H7 (cell line): ENCODE data around the gene NIPAL3. TPM values are rescaled to one million over a fixed set of nuclear protein-coding genes. Genes with fewer than 3 reads are reported as not detected.

Experiments
- DNase-seq: peaks from one replicate; pipeline ENCODE4 v3.0.0; 2012
- H3K27me3 ChIP-seq: 2 replicates; pipeline ENCODE4 v1.6.0; 2011; ENCODE audit warnings: mild to moderate bottlenecking, low read length; ENCODE audit not compliant: control insufficient read depth, insufficient read depth
- H3K36me3 ChIP-seq: replicated peaks from 2 replicates; pipeline ENCODE4 v1.5.1; 2011; ENCODE audit warnings: low read length; ENCODE audit not compliant: control insufficient read depth, insufficient read depth
- H3K4me3 ChIP-seq: 2 replicates; pipeline ENCODE4 v1.5.1; 2011; ENCODE audit warnings: low read depth, mild to moderate bottlenecking, control low read depth, low read length, moderate library complexity; ENCODE audit not compliant: insufficient read depth
- total RNA-seq: library from RNA; depleted of rRNA; stranded (reverse); fragments of >200 nt; shearing (Covaris generic); gene quantifications from 2 replicates; pipeline ENCODE4 v1.2.3, GENCODE V29; 2014

The NIPAL3 gene
- total RNA-seq, 1 experiment from 2014 or later: 8.9 TPM

- Histone ChIP-seq H3K4me3 (no peak overlapping the region), H3K36me3 (no peaks in the 10 kb centered on the region), H3K27me3 (no peaks in the 10 kb centered on the region)
- no peak for DNase-seq
Measured at GRCh38 chr1:24406788-24407187, 8.8 kb upstream of the NIPAL3 start.

DNA sequence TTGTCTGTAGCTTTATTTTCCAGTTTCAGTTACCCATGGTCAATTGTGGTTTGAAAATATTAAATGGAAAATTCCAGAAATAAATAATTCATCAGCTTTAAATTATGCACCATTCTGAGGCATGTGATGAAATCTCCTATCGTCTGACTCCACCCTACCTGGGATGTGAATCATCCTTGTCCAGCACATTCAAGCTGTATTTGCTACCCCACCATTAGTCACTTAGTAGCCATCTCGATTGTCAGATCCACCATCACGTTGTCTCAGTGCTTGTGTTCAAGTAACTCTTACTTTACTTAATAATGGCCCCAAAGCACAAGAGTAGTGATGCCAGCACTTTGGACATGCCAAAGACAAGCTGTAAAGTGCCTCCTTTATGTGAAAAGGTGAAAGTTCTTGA lies 6.1 kb upstream of the NIPAL3 start:
- DNase-seq: no peak
- Histone ChIP-seq H3K36me3 (no peaks in the 10 kb centered on the region), H3K27me3 (no peaks in the 10 kb centered on the region; the same call in 1 of the 2 replicates), H3K4me3 (no peak overlapping the region)

GRCh38 chr1:24410750-24411149 lies 4.9 kb upstream of the NIPAL3 start:
- Histone ChIP-seq H3K4me3 (no peak overlapping the region), H3K36me3 (no peaks in the 10 kb centered on the region), H3K27me3 (no peaks in the 10 kb centered on the region; the same call in 1 of the 2 replicates)
- DNase-seq: no peak

- H3K4me3 ChIP-seq: no peak overlapping the region
- peaks cover 3% of the 10 kb centered on the region for H3K27me3 ChIP-seq
- DNase-seq: no peak
- H3K36me3 ChIP-seq: no peaks in the 10 kb centered on the region
Measured at GRCh38 chr1:24411963-24412362, 3.6 kb upstream of the NIPAL3 start.

DNA sequence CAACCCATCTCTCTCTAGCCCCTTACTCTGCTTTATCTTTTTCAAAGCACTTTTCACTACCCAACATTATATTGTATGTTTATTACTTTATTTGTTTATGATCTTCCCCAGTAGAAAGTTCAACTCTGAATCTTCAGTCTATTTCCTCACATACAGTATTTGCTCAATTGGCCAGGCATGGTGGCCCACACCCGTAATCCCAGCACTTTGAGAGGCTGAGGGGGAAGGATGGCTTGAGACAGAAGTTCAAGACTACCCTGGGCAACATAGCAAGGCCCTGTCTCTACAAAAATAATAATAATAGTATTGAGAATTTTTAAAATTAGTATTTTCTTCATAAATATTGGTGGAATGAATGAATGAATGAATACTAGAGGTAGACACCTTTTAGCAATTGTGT lies 3.2 kb upstream of the NIPAL3 start:
- peaks cover 3% of the 10 kb centered on the region for H3K27me3 ChIP-seq
- H3K4me3 ChIP-seq: no peak overlapping the region; the same call in 1 of the 2 replicates
- DNase-seq: no peak
- H3K36me3 ChIP-seq: no peaks in the 10 kb centered on the region

- H3K4me3 ChIP-seq: peak within 1 kb of the TSS; percentile 93
- DNase-seq: peak; percentile 97
Measured at GRCh38 chr1:24413350-24414163, 2.0 kb upstream of the NIPAL3 start, which contains the start of gene STPG1. Gene STPG1, minus strand, starts transcription at chr1:24413782. Its CDS starts 12,394 bp downstream, at chr1:24401388.

GRCh38 chr1:24414775-24415333 lies 748 bp upstream of the NIPAL3 start:
- Histone ChIP-seq H3K36me3 (no peaks in the 10 kb centered on the region), H3K27me3 (peaks cover 3% of the 10 kb centered on the region), H3K4me3 (peak overlapping the region; percentile 39)
- no peak for DNase-seq

More at GRCh38 chr1:24413350-24414163, 2.0 kb upstream of the NIPAL3 start, which contains the start of gene STPG1:
- Histone ChIP-seq H3K27me3 (peaks cover 3% of the 10 kb centered on the region), H3K36me3 (no peaks in the 10 kb centered on the region)

DNA sequence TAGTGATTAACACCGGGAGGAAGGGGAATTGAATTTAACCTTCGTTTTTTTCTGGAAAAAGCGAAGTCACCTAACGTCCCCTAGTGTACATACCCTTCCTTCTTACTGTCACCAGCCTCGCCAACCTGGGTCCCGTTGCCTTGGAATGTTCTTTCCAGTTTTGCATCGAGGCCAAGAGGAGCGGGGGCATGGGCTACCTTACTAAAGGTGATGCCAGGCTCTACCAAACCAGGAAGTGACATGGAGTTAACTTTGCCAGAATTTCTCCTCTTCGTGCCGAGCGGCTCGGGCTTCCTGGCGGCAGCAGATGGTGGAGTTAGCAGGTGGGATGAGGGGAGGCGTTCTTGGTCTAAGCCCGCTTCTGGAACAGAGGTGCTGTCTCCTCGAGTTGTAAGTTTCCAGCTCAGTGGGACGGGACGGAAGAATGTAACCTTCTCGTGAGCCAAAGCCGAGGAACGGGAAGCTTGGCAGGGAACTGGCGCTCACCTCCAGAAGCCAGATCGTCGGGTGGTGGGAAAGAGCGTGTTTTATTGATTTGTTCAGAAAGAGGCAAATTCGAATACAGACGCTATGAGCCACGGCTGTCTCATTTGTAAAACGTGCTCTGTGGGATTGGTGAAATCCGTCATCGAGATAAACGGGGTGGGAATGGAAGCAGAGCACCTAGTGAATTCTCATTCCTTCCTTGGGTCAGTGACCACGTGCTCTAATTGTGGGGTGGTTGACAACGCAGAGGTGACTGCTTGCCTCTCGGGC lies 486 bp downstream of the NIPAL3 start:
- Histone ChIP-seq H3K4me3 (peak overlapping the region; percentile 74), H3K27me3 (peaks cover 3% of the 10 kb centered on the region), H3K36me3 (no peaks in the 10 kb centered on the region)
- DNase-seq: no peak

DNA sequence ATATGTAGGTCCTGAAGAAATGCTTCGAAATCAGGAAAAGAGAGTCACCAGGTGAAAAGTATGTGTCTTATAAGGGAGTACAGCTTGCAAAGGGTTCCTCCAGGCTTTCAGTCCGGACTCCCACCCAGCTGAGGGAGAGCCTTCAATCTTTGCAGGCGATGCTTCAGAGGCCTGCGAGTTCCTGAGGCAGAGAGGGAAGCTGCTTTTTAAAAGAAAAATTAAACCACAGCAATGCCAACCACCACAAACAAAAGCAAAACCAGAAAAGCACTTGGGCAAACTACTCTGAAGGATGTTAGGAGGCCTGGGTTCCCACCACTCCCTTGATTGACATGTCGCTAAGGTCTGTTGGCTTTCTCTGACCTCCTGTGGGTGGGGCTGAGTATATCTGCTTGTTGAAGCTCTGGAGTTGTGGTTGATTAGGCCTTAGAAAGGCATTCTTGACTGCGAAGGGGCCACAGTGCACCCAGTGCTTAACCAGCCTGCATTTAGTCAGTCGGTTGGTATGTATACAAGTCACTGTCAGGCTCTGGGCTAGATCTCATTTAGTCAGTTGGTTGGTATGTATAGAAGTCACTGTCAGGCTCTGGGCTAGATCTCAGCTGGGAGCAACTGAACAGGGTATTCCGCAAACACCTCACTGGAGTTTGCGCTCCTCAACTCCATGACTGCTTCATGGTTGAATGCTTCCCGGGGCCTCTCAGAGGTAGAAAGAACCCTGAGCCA lies 1.2 kb downstream of the NIPAL3 start:
- Histone ChIP-seq H3K27me3 (peaks cover 3% of the 10 kb centered on the region), H3K4me3 (no peak overlapping the region), H3K36me3 (no peaks in the 10 kb centered on the region)
- no peak for DNase-seq

DNA sequence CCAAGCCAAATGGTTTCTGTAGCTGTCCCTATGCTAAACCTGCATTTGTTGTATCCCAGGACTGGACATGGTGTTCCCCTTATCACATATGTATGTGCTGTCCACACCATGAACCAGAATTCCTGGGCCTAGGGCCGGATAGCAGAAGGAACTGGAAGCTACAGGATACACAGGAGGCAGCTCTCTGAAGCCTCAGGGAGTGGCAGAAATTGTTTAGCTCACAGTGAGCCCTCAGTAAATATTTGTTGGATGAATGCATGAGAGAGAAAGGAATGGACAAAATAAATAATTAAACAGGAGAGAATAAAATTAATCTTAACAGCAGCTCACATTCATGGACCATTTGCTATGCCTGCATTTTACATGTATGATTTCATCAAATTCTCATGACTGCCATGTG lies 2.1 kb downstream of the NIPAL3 start:
- Histone ChIP-seq H3K4me3 (no peak overlapping the region), H3K36me3 (no peaks in the 10 kb centered on the region; the same call in 1 of the 2 replicates), H3K27me3 (peaks cover 3% of the 10 kb centered on the region)
- DNase-seq: no peak

DNA sequence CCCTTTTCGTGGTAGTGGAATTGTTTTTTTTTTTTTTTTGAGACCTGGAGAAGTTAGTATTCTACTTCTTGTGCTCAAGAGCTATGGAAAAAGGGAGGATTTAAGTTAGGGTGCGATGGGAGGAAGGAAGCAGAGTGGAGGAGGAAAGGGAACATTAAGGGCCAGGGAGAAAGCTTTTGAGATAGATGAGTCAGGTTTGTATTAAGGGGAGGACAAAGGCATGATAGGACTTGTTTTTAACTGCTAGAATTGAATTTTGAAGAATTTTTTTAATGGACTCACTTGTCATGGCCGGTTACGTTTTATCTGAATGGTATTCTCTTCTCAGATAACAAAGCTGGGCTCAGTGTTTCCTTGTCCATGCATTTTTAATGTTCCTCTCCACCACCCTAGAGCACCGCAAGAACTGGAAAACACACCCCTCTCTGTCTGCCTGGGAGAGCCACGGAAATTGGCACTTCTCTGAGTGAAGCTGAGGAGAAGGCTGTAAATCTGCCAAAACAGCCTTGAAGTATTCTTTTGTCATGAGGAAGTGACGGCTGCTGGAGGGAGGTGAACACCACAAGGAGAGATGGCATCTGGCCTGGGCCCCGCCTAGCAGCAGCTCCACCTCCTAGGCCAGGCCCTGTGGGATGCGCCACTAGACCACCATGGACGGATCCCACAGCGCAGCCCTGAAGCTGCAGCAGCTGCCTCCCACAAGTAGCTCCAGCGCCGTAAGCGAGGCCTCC lies 3.5 kb downstream of the NIPAL3 start:
- Histone ChIP-seq H3K4me3 (no peak overlapping the region), H3K36me3 (no peaks in the 10 kb centered on the region; the same call in 1 of the 2 replicates), H3K27me3 (peaks cover 3% of the 10 kb centered on the region; the same call in 1 of the 2 replicates)
- no peak for DNase-seq

DNA sequence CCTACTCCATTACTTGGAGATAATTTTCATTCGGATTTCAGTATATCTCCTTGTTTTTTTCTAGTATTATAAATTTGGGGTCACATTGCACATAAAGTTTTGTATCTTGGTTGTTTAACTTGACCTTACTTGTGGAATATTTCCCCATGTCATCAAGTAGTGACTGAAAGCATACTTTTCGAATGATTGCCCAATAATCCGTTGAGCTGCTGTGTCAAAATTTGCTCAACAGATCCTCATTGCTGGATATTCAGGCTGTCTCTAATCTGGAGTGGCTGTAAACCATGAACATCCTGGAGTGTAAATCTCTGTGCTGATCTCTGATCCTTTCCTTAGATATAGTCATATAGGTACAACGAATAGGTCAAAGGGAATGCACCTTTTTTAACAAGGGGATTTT lies 4.9 kb downstream of the NIPAL3 start:
- H3K4me3 ChIP-seq: no peak overlapping the region
- H3K27me3 ChIP-seq: peaks cover 3% of the 10 kb centered on the region; the same call in 1 of the 2 replicates
- no peak for DNase-seq
- H3K36me3 ChIP-seq: no peaks in the 10 kb centered on the region; the same call in 1 of the 2 replicates

DNA sequence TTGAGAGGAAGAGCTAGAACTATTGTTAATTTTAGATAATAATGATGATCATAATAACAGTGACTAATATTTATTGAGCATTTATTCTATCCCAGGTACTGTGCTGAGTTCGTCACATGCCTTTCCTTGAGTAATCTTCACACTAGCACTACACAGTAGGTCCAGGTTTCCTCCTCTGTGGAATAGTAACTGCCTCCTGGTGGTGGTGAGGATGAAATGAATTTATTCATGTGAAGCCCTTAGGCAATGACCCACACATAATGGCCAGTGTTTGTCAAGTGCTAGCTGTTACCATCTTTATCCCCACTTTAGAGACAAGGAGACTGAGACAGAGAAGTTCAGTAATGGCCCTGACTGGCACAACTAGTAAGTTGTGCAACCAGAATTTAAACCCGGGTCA lies 5.9 kb downstream of the NIPAL3 start:
- Histone ChIP-seq H3K27me3 (peaks cover 1% of the 10 kb centered on the region; the same call in 1 of the 2 replicates), H3K36me3 (no peaks in the 10 kb centered on the region; the same call in 1 of the 2 replicates), H3K4me3 (no peak overlapping the region)
- DNase-seq: no peak
